Kasumi-1 (cell line): ENCODE results near the gene LRRN2.

Experiments used
- DNase-seq, 2 experiments: peaks; one replicate each; lab custom pipeline; 2025; lab: John Stamatoyannopoulos, UW

LRRN2 gene

DNA sequence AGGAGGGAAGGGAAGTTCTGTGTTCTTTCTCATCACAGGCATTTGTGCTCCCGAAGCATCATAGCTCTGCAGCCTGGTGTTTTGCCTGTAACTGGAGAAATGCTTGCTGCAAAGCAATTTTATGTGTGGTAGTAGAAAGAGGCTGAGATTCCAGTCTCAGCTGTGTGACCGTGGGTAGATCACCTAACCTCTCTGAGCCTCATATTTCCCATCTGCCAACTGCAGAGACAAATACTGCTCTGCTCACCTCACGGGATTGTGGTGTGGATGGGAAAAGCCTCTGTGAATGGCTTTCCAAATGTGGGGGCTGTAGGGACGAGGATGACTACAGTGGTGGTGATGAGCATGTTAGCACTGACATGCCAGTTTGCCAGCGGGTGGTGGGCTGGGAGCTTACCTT lies 85.3 kb downstream of the LRRN2 start:
- DNase-seq, result no peak

DNA sequence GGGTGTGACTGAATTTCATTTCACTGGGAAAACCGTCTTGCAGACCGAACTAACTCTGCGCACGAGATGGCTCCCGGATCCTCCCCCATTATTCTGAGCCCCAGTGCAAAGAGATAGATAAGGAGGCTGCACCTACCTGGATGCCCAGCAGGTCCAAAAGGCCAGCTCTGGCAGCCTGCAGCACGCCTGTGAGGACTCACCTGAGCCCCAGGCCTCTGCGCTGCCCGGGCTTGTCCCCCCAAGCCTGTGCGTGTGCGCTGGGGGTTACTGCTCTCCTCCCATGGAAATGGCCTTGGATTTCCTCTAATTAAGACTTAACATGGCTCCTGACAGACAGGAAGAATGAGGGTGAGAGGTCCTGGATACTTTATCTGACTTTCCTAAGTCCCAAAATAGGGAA lies 85.9 kb downstream of the LRRN2 start:
- DNase-seq, result no peak

DNA sequence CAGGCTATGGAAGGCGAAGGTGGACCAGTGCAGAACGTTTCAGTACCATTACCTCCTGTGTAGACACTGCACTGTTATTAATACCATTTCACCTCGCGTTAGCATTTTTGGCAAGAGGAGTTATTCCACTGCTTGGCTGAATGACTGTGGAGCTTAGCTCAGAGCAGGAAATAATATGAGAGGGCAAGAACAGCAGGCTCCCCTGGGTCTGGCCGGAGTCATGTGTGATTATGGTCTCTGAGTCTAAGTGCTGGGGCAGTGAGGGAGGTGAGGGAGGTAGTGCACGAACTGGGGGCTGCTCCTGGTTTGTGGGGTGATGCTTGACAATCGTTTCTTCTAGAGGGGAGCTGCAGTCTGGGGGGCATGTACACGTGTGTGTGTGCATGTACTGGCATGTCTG lies 86.4 kb downstream of the LRRN2 start:
- no peak for DNase-seq

DNA sequence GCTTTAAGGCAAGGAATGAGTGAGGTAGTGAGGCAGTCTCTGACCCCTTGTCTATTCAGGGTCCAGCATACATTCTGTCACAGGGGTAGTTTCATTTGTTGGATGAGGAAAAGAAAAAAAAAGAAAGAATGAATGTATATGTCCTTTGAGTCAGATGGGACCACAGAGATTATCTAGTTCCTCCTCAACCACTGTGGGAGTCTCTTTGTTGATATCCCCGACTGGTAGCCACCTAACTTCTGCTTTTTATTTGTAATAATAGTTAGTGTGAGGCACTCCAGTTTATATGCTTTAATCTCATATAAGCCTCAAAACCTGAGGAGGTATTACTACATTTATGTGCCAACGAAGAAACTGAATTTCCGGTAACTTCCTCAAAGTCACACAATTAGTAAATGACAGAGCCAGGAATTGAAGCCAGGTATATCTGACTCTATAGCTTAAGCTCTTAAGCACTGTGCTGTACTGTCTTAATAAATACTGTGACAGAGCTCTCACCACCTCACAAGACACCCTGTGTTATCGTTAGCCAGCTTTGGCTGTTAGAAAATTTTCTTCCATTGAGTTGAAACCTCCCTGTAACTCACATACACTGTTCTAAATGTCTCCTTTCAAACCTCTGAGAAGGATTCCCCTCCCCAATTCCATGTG lies 87.1 kb downstream of the LRRN2 start:
- peak; percentile 31 to 46 for DNase-seq

DNA sequence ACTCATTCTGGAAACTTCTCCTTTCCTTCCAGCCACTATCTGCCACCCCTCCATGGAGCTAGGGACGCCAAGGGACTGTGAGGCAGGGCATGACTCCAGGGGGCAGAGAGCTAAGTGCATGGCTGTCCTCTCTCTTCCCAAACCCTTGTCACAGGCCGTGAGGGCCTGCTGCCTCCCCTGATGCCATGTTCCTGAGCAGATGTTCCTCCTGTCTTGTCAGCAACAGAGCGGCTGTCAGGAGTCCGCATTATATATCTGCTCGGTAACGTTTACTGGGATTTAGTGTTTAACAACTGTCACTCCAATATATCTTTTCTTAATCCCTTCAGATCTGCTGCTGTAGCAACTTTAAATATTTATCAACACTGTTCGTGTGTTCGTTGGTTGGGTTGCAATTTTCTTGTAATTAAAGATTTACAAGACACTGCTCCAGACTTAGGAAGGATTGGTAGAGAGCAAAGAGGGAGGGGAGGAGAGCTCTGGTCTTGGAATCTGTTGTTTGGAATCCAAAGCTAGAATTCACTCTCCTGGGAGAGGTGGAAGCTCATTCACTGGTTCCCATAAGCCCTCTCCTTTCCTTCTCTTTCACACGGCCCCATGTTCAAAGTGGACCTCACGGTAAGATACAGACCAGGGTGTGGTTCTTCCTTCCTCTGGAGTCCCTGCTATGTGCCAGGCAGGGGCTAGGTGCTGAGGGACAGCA lies 93.1 kb downstream of the LRRN2 start:
- no peak for DNase-seq

DNA sequence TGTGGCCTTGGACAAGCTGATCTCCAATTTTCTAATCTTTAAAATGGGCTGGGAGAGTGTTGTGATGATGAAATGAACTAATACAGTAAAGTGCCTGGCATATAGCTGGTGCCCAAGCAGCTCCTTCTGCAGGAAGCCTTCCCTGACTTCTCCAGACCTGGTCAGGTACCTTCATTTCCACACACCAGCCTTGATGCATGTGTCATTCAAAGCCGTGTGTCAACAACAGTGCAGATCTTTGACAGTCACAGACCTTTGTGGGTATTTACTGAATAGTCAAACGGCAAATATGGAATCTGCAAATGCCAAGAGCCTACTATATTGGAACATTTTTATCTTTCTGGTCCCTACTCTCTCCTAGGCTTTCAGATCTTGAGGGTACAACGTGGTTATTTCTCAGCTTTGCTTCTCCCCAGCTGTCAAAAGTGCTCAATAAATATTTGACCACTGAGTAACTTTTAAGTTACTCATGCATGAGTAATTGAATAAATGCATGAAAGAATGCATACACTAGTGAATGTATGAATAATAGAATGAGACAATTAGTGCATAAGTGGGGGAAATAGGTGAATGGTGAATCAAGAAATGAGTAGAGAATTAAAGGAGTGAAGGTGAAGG lies 94.0 kb downstream of the LRRN2 start:
- no peak for DNase-seq

DNA sequence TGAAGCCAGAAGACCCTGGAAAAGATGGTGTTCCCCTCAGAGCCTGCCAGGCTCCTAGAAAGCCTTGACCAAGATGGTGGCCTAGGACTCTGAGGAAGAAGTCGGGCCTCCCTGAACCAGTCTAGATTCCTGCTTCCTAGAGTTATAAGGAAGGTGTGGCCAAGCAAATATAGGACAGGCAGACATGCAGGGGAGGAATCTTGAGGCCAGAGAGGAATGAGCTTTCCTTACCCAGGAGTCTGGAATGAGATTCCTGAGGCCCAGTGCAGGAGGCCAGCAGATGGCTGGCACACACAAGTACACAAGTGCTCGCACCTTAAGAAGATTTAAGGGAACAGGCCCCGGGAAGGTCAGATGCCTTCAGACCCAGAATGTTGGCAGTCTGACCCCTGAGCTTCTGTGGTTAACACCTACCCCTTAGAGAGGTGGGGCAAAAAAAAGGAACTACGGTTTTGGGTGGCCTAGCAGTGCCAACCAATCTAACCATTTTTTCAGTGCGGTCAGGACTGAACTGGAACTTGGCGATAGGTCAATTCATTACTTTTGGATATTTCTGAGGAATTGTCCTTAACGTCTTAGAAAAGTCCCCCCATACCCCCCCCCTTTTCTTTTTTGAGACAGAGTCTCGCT lies 96.0 kb downstream of the LRRN2 start:
- DNase-seq, result no peak

DNA sequence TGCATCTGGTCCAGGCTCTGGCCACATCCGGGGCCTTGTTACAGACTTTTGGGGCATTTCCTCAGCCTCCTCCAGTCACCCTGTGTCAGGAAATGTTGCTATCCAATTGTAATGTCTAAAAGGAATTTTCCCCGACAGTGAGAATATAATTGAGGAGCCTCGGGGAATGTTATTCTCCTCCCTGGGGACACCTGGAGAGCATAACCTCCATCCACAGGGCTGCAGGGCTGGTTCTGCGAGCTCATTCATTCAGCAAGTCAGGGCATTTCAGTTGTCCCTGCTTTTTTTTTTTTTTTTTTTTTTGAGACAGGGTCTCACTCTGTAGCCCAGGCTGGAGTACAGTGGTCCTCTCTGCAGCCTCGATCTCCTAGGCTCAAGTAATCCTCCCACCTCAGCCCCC lies 96.7 kb downstream of the LRRN2 start:
- DNase-seq, result no peak

DNA sequence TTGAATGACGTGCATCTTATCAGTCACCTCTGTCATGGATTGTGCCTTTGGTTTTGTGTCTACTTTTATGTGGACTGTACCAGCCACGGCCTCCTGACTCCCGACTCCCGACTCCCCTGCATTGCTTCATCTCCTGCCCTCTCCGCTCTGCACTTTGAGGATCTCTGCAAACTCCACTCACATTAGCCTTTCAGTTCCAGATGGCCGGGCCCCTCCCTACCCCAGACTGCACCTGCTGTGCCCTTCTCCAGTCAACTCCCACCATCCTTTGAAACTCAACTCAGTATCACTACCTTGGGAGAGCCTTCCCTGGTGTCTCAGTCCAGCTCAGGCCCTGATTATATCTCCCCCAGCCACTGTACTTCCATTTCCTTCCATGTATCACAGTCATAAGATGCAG lies 97.9 kb downstream of the LRRN2 start:
- DNase-seq, result no peak

DNA sequence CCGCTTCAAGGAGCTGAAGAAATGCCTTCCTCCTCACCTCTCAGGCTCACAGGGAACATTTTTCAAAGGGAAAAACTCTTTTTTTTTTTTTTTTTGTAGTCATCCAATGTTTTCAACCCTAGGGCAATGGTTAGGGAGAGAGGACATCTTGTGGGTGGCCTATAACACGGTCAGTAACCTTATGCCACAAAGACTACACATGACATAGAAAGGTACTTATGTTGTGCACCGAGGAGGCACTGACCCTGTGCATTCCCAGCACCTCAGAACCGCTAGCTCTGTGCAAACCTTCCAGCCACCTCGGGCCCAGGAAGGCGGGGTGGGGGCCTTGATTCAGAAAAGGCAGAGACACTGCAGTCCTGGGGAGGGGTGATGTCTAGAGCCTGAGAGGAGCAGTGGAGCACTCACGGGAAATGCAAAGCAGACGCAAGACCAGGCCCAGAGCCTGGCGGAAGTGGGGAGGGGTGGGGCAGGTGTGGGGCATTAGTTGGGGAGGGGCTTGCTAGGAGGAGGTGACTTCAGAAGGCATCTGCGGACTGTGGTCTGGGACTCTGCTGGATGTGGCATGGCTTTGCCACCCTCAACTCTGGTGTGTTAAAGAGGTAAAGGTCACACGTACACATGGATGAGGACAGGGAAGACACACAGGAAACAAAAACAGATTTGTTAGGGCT lies 100.7 kb downstream of the LRRN2 start:
- no peak for DNase-seq

DNA sequence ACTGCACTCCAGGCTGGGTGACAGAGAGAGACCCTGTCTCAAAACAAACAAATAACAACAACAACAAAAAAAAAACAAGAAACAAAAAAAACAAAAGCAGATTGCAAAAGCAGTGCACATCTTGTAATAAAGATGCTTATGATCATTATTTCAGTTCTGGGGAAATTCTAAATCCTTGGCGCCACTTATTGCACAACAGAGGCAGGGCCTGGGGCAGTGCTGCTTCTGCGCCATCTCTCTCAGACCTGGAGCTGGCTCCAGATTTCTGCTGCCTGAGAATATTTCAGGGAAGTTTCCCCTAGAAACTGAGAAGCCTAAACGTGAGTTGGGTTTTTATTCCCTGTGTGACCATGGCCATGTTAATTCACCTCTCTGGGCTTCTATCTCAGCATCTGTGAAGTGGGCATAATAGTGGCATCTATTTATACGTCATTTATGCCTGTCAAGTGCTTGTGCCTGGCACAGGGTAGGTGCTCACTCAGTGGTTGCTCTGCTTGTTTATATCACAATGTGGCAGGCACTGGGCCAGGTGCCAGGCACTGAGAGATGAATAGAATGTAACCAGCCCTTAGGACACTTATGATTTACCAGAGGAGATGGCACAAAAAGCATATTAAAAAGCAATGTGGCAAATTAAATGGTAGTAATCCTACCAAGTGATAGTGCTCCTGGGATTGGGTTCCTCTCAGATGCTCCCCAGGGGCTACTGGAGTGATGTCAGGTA lies 101.5 kb downstream of the LRRN2 start:
- no peak for DNase-seq

DNA sequence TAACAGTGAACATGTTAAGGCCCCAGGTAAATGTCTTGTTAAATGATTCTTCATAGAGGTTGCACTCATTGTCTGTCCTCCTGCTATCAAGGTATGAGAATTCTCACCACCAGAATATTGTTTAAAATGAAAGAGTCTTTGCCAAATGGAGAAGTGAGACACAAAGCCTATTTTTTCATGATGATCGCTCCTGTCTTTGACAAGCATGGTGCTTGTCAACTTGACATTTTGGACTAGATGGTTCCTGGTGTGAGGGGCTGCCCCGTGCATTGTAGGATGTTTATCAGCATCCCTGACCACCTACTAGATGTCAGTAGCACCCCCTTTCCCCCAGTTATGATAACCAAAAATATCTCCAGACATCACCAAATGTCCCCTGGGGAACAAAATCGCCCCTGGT lies 103.8 kb downstream of the LRRN2 start:
- no peak for DNase-seq

DNA sequence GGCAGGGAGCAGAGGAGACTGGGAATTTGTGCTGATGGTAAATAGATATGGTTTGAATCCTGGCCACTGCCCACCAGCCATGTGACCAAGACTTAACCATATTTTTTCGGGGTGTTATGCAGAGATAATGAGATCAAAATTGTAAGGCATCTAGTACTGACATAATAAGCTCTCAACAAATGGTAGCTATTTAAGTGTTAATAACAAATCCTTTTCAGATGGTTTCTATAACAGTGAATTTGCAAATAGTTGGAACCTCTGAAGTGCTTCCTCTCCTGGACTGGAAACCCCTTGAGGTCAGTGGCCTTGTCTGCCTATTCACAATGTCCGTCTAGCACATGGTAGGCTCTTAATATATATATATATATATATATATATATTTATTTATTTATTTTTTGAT lies 104.7 kb downstream of the LRRN2 start:
- DNase-seq, result no peak

DNA sequence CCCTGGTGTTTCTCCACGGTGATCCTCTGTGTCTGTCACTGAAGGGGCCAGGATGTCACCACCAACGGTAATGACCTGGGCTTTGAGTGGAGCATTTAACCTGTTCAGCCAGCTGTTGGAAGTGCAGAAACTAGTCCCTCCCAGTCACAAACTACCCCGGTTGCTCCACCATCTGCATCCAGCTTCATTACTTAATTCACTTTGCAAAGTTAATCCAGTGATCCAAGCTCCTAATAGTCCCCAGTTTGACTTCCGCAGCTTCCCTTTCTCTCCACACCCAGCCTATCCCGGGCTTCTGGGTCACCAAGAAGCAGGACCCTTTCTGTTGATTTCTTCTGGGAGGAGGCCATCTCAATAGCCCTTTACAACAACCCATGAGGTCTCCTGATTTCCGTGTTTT lies 105.9 kb downstream of the LRRN2 start:
- DNase-seq, result no peak

DNA sequence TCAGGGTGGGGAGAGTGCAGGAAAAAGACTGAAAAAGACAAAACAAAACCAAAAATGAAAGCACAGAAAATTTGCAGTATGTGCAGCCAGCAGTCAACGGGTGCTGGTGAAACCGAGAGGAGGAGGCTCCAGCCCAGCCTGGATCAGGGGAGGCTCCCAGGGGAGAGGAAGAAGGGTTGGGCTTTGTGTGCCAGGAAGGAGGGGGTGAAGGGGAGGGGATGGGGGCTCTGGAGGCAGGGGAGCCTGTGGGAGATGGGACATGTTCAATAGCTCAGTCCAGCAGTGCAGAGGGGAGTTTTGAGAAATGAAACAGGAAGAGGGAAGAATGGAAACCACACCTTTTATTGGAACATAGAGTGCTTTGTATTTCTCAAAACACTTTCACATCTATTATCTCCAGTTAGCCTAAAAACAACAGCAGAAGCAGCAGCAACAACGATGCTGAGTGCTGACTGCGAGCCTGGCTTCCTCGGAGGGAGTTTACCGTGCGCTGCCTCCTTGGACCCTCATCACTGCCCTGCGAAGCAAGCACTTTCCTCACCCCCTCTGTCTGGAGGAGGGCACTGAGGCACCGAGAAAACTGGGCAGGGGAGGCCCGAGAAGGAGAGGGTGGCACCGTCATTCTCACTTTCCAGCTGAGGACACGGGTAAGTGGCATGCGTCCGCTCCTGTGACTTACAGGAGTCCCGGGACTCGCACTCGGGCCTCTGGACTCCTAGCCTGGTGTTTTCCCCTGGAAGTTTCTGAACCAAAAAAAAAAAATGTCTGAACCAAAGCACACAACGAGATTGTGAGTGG lies 106.5 kb downstream of the LRRN2 start:
- DNase-seq, result no peak

DNA sequence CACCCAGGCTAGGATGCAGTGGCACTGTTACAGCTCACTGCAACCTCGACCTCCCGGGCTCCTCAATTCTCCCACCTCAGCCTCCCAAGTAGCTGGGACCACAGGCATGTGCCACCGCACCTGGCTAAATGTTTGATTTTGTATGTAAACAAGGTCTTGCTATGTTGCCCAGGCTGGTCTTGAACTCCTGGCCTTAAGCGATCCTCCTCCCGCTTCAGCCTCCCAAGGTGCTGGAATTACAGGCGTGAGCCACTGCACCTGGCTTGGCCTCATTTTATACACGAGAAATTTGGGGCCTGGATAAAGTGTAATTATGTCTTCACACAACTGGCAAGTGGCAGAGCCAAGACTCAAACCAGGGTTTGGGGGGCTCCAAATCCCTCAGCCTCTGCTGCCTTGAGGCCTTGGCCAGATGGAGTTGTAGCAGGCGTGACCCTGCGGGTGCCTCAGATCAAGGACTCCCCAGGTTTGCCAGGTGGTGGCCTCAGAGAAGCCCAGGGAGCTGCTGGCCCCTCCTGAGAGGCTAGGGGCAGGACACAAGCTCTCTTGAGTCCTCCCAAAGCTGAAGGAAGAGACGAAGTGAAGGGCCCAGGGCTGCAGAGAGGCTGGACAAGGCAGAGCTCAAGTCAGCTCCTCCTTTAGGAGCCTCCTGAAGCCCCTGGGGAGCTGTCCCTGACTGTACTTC lies 107.6 kb downstream of the LRRN2 start:
- DNase-seq, result no peak

DNA sequence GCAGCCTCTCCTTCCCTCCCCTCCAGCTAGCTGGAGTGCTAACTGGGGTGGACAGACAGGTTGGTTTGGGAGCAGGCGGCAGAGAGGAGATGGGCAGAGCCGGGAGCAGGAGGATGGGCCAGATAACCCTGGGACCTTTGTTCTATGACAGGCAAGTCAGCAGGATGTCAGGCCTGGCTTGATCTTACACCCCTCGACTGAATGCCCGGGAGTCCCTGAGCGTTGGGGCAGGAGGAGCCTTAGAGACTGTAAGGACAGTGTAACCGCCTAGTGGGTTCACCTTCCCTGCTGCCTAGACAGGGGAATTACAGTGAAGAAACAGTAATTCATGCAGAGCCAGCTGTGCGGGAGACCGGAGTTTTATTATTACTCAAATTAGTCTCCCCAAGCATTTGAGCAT lies 109.1 kb downstream of the LRRN2 start:
- no peak for DNase-seq

DNA sequence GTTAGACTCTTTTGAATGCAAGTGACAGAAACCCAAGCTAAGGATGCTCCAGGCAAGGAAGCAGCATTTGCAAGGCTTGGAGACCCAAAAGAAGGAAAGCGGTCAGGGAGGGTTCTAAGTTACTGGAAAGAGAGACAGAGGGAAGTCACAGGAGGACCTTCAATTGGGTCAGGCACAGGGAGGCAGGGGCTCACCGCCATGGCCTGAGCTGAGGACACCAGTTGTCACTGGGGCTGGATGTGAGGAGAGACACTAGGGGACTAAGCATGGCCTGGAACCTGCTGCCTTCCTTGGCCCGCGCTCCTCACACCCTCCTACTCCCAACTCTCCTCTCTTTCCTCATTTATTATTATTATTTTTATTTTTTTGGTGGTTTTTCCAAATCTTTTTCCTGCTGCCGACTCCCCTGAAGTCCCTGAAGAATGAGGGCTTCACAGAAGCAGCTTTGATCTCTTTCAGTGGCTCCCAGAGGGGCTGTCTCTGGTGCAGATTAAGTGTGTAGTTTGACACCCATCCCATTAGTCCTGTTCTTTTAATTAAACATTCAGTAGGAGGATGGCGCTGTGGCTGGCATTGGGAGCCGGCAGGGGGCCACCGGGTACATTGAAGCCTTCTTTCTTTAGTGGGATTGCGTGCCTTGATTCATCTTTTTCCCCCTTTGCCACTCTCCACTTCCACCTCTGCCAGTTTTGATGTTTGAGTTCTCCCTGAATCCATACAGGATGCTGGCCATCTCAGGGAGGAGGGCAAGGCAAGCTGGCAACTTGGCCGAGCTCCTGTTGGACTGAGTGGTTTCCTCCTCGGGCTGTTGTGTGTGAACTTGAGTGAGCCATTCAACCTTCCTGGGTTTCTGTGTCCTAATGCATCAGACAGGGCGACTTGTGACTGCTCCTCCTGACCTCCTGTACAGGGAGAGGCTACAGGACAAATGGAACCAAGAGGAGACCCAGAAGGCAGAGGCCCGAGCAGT lies 110.0 kb downstream of the LRRN2 start:
- DNase-seq, result no peak

DNA sequence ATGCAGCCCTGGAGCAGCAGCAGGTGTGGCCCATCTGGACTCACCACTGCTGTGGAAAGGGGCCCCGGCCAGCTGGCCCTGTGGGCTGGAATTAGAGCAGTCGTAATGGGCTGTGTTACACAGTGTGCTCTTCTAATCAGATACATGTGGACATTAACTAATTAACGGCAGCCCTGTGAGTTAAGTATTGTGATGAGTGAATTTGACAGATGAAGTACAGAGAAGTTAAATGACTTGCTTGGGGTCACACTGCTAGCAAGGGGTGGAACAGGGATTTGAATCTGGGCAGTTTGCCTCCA lies 110.7 kb downstream of the LRRN2 start:
- no peak for DNase-seq
